OCI-LY7 (cell line): ENCODE data around the gene POM121L2. TPM values are rescaled to one million over a fixed set of nuclear protein-coding genes. Genes with fewer than 3 reads are reported as not detected.

Experiments
- BruUV-seq: library from RNA; stranded (reverse); fragments of 400-500 nt; replicated peaks from 2 replicates; lab custom pipeline; 2021; lab: Mats Ljungman, UMichigan
- CTCF ChIA-PET: fragments of 300-600 bp; sonication (Branson Sonifier 250); formaldehyde crosslinking; loops from one replicate; lab custom pipeline; 2022; ENCODE audit warnings: antibody characterized with exemption; ENCODE audit not compliant: unreplicated experiment; lab: Charles Lee
- POLR2A ChIA-PET: fragments of 300-600 bp; sonication (Branson Sonifier 250); formaldehyde crosslinking; loops from one replicate; lab custom pipeline; 2022; ENCODE audit warnings: antibody characterized with exemption; lab: Charles Lee
- DNase-seq: peaks from one replicate; pipeline ENCODE4 v3.0.0-alpha.2; 2015; ENCODE audit warnings: low spot score
- H2AFZ ChIP-seq: fragments of 200-600 bp; sonication (generic), shearing (Covaris generic); 2 replicates; pipeline ENCODE4 v1.6.1; 2014; ENCODE audit warnings: mild to moderate bottlenecking, antibody characterized with exemption, low read length, moderate library complexity
- H3K27ac ChIP-seq: fragments of 200-600 bp; sonication (generic); 2 replicates; pipeline ENCODE4 v1.5.1; 2014; ENCODE audit warnings: mixed run types, low read depth, mild to moderate bottlenecking, moderate library complexity, low read length, inconsistent platforms; ENCODE audit not compliant: poor library complexity, severe bottlenecking
- H3K36me3 ChIP-seq: fragments of 200-600 bp; sonication (generic); 2 replicates; pipeline ENCODE4 v1.6.1; 2014; ENCODE audit warnings: mild to moderate bottlenecking, antibody characterized with exemption, low read length, moderate library complexity, mixed read lengths; ENCODE audit not compliant: insufficient read depth
- H3K4me1 ChIP-seq: fragments of 200-600 bp; sonication (generic); 2 replicates; pipeline ENCODE4 v1.5.1; 2014; ENCODE audit warnings: mild to moderate bottlenecking, low read length; ENCODE audit not compliant: insufficient read depth, poor library complexity, severe bottlenecking
- H3K4me2 ChIP-seq: fragments of 200-600 bp; sonication (generic); 2 replicates; pipeline ENCODE4 v1.6.1; 2014; ENCODE audit warnings: mild to moderate bottlenecking, low read length
- H3K4me3 ChIP-seq: fragments of 200-600 bp; sonication (generic); 2 replicates; pipeline ENCODE4 v1.5.1; 2014; ENCODE audit warnings: mild to moderate bottlenecking, low read depth, low read length; ENCODE audit not compliant: poor library complexity, severe bottlenecking
- H3K79me2 ChIP-seq: fragments of 200-600 bp; sonication (generic); 2 replicates; pipeline ENCODE4 v1.6.1; 2016; ENCODE audit warnings: low read depth, mild to moderate bottlenecking, low read length, moderate library complexity, mixed read lengths; ENCODE audit not compliant: insufficient read depth
- H3K9me2 ChIP-seq: fragments of 200-600 bp; sonication (generic); 2 replicates; pipeline ENCODE4 v1.6.1; 2016; ENCODE audit warnings: mild to moderate bottlenecking, low read length, mixed read lengths; ENCODE audit not compliant: insufficient read depth
- H3K9me3 ChIP-seq: fragments of 200-600 bp; sonication (generic); 2 replicates; pipeline ENCODE4 v1.6.1; 2014; ENCODE audit warnings: mild to moderate bottlenecking, mixed run types, low read length, mixed read lengths
- H4K20me1 ChIP-seq: fragments of 200-600 bp; sonication (generic); 2 replicates; pipeline ENCODE4 v1.6.1; 2014; ENCODE audit warnings: mild to moderate bottlenecking, antibody characterized with exemption, low read length, moderate library complexity, mixed read lengths; ENCODE audit not compliant: insufficient read depth
- EZH2phosphoT487 ChIP-seq: fragments of 200-600 bp; sonication (generic); IDR thresholded peaks from 2 replicates; pipeline ENCODE4 v1.6.1; 2018; ENCODE audit warnings: low read depth, borderline replicate concordance, mild to moderate bottlenecking, mixed run types, antibody characterized with exemption, low read length, moderate library complexity, mixed read lengths
- intact Hi-C: fragments of 100-400 bp; cut with micrococcal nuclease; formaldehyde crosslinking; loops from one replicate; pipeline ENCODE4 v1.10.0; 2022; ENCODE audit not compliant: unreplicated experiment
- total RNA-seq, 2 experiments: library from RNA; depleted of rRNA in 1 of 2; stranded (reverse); fragments of >200 nt in 1 of 2; shearing (Covaris generic) in 1 of 2; gene quantifications; 2 replicates each; pipeline ENCODE4 v1.2.3, GENCODE V29; 2014 to 2022
- TF ChIP-seq, protein P1 (sequence below): fragments of 200-600 bp; sonication (generic); conservative IDR thresholded peaks from 2 replicates; pipeline ENCODE4 v1.5.1; 2014; ENCODE audit warnings: mild to moderate bottlenecking, antibody characterized with exemption, low read length, moderate library complexity, mixed read lengths

Gene POM121L2
- total RNA-seq, 2 experiments from 2014 or later, result not detected

GRCh38 chr6:27280064-27280539, 32.0 kb downstream of the POM121L2 start:
- intact Hi-C loops, result no loop called here
- DNase-seq, result no peak
- POLR2A ChIA-PET, result no interaction called here
- H3K9me3 ChIP-seq, result no peaks in the 10 kb centered on the region
- no peak overlapping the region for H3K4me2 ChIP-seq
- H2AFZ ChIP-seq, result no peak overlapping the region
- H4K20me1 ChIP-seq, result no peaks in the 10 kb centered on the region
- H3K79me2 ChIP-seq, result no peaks in the 10 kb centered on the region
- CTCF ChIA-PET, result no interaction called here
- H3K27ac ChIP-seq, result no peak overlapping the region
- BruUV-seq, result no TSS peak
- peaks cover under 1% of the 10 kb centered on the region for H3K4me1 ChIP-seq
- no peak for TF ChIP-seq EZH2phosphoT487
- TF ChIP-seq, protein P1, sequence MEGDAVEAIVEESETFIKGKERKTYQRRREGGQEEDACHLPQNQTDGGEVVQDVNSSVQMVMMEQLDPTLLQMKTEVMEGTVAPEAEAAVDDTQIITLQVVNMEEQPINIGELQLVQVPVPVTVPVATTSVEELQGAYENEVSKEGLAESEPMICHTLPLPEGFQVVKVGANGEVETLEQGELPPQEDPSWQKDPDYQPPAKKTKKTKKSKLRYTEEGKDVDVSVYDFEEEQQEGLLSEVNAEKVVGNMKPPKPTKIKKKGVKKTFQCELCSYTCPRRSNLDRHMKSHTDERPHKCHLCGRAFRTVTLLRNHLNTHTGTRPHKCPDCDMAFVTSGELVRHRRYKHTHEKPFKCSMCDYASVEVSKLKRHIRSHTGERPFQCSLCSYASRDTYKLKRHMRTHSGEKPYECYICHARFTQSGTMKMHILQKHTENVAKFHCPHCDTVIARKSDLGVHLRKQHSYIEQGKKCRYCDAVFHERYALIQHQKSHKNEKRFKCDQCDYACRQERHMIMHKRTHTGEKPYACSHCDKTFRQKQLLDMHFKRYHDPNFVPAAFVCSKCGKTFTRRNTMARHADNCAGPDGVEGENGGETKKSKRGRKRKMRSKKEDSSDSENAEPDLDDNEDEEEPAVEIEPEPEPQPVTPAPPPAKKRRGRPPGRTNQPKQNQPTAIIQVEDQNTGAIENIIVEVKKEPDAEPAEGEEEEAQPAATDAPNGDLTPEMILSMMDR, result no peak
- no peak overlapping the region for H3K4me3 ChIP-seq
- H3K9me2 ChIP-seq, result no peaks in the 10 kb centered on the region
- no peaks in the 10 kb centered on the region for H3K36me3 ChIP-seq

GRCh38 chr6:27279513-27280063, 32.5 kb downstream of the POM121L2 start:
- no peaks in the 10 kb centered on the region for H4K20me1 ChIP-seq
- no peaks in the 10 kb centered on the region for H3K36me3 ChIP-seq
- H3K9me2 ChIP-seq, result no peaks in the 10 kb centered on the region
- ChIA-PET CTCF (no interaction called here), POLR2A (interaction anchor here (0.7 kb wide), 1 partner anchor 17 kb away, joined by 3 read pairs; no protein-coding TSS in a partner anchor)
- no peaks in the 10 kb centered on the region for H3K9me3 ChIP-seq
- no peaks in the 10 kb centered on the region for H3K79me2 ChIP-seq
- H3K4me3 ChIP-seq, result no peak overlapping the region
- H3K27ac ChIP-seq, result no peak overlapping the region
- intact Hi-C loops, result no loop called here
- no peak overlapping the region for H2AFZ ChIP-seq
- TF ChIP-seq, protein P1, result no peak
- TF ChIP-seq EZH2phosphoT487, result no peak
- no peaks in the 10 kb centered on the region for H3K4me1 ChIP-seq
- DNase-seq, result no peak
- no TSS peak for BruUV-seq
- H3K4me2 ChIP-seq, result no peak overlapping the region
